GM13977 (cell line): Measurements from ENCODE around the gene RUNX2.

Experiments
- DNase-seq: peaks from one replicate; pipeline ENCODE4 v3.0.0; 2012; ENCODE audit warnings: low spot score
- in situ Hi-C: fragments of 300-500 bp; cut with MboI; formaldehyde crosslinking; loops from one replicate; pipeline ENCODE4 v1.12.0; 2022; ENCODE audit warnings: low sequenced_read_pairs, low pct_unique_long_range_greater_than_20kb, mixed read lengths, inconsistent platforms; ENCODE audit not compliant: unreplicated experiment
- TF ChIP-seq, protein P1 (sequence below): IDR thresholded peaks from 2 replicates; pipeline ENCODE4 v1.5.1; 2012; ENCODE audit warnings: mild to moderate bottlenecking, control low read depth; ENCODE audit not compliant: insufficient read depth; ENCODE audit errors: extremely low read depth, missing control alignments

Gene RUNX2

GRCh38 chr6:45574885-45575284, 246.8 kb downstream of the RUNX2 start:
- in situ Hi-C loops = no loop called here
- DNase-seq = no peak
- TF ChIP-seq, protein P1, sequence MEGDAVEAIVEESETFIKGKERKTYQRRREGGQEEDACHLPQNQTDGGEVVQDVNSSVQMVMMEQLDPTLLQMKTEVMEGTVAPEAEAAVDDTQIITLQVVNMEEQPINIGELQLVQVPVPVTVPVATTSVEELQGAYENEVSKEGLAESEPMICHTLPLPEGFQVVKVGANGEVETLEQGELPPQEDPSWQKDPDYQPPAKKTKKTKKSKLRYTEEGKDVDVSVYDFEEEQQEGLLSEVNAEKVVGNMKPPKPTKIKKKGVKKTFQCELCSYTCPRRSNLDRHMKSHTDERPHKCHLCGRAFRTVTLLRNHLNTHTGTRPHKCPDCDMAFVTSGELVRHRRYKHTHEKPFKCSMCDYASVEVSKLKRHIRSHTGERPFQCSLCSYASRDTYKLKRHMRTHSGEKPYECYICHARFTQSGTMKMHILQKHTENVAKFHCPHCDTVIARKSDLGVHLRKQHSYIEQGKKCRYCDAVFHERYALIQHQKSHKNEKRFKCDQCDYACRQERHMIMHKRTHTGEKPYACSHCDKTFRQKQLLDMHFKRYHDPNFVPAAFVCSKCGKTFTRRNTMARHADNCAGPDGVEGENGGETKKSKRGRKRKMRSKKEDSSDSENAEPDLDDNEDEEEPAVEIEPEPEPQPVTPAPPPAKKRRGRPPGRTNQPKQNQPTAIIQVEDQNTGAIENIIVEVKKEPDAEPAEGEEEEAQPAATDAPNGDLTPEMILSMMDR = no peak

DNA sequence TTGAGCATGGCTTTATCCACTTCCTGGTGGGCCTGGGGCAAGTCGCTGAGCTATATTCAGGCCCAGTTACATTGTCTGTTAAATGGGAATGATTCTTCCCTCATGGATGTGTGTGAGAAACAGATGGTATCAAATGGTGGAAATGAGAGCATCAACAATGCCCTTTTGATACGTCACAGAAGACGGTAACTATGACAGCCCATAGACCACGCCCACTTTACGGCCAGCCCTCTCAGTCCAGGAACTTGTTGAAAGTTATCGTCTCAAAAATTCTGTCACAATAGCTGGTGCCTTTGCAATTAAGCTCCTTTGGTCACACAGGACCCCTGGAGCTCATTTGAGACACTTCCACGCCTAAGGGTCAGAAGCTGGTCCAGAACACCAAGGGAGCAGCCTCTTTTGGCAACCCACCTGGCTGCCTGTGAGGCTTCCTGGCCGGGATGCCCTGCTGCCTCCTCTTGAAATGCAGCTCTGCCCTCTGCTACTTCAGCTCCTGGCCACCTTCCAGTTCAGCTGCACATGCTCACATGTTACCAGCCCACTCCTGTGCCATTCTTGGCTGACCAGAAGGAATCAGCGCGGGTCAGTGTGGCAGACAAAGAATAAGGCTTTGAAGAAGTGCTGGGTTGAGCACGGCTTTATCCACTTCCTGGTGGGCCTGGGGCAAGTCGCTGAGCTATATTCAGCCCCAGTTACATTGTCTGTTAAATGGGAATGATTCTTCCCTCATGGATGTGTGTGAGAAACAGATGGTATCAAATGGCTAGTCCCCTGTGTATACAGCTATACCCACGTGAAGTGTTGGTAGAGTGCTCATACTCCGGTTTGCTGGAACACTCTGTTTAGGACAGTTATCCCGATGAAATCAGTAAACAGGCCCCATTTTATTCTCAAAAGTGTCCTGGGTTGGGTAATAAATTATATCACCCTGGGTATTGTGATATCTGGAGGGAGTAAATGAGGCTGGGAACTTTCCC, 248.8 kb downstream of the RUNX2 start:
- TF ChIP-seq, protein P1 = no peak
- DNase-seq = no peak
- in situ Hi-C loops = no loop called here

GRCh38 chr6:45577836-45578504, 249.8 kb downstream of the RUNX2 start:
- no peak for DNase-seq
- TF ChIP-seq, protein P1 = no peak
- in situ Hi-C loops = no loop called here

DNA sequence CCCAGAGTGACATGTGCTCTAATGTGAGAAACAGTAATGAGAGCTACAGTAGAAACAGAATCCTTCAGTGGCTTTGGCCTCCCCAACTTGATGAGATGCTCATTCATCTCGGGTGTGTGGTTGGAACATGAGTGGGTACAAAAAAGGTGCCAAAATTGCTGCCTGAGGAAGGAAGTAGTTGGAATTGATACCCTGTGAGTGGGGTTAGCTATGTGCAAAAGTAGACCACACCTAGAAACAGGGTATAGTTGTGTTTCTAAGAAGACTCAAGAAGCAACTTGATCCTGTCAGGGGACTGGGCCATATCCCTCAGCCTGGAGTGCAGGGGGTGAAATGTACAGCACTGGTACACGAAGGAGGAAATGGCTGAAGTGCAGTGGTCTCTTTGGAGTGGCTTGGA, 256.0 kb downstream of the RUNX2 start:
- DNase-seq = no peak
- TF ChIP-seq, protein P1 = no peak
- in situ Hi-C loops = no loop called here

DNA sequence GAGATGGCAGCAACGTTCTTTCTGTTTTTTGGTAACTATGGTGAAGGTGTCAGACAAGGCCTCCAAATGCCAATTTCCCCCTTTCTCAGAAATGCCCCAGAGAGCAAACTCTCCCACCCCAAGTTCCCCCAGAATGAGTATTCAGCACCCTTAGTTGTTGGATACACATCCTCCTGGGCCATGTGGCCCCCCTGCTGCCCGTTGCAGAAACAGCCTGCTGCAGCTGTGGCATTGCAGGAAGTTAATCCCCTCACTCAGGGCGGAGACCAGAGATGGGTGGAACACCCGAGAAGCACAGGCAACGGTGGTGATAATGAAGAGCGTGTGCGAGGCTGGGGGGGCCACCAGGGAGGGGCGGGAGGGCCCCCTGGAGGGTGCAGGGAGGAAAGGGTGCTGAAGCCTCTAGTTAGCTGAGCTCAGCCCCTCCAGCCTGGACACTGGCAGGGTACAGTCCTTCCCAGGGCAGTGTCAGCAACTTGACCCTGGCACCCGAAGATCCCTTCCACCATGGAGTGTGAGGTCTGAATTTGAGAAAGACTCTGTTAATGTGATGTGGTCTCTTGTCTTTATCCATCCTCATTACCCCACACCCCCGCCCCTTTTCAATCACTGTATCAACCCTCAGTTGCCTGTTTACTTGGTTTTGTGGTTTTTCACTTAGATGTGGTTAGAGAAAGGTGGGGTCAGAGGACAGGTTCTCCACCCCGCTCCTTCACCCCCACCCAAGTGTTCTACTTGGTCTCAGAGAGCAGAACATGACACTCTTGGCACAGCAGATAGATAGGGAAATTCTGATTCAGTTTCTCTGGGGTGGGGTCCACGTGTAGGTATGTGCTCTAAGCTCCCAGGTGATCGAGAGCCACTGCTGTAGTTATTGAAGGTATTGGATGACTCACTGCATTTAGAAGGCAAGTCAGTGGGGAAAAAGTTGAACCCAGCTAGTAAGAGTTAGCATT, 258.4 kb downstream of the RUNX2 start:
- TF ChIP-seq, protein P1 = no peak
- in situ Hi-C loops = no loop called here
- no peak for DNase-seq
